AG08395 (cell line): ENCODE results near the gene GLYATL2.
A peak's percentile ranks its signal among the peaks of the same experiment; 100 is the strongest.

Experiments used
- DNase-seq: peaks from one replicate; pipeline ENCODE4 v3.0.0; 2012; ENCODE audit warnings: mixed read lengths, low spot score

The GLYATL2 gene

GRCh38 chr11:58801302-58801701, 43.2 kb downstream of the GLYATL2 start:
- no peak for DNase-seq

- DNase-seq: no peak
Measured at GRCh38 chr11:58796333-58796732, 48.2 kb downstream of the GLYATL2 start.

DNA sequence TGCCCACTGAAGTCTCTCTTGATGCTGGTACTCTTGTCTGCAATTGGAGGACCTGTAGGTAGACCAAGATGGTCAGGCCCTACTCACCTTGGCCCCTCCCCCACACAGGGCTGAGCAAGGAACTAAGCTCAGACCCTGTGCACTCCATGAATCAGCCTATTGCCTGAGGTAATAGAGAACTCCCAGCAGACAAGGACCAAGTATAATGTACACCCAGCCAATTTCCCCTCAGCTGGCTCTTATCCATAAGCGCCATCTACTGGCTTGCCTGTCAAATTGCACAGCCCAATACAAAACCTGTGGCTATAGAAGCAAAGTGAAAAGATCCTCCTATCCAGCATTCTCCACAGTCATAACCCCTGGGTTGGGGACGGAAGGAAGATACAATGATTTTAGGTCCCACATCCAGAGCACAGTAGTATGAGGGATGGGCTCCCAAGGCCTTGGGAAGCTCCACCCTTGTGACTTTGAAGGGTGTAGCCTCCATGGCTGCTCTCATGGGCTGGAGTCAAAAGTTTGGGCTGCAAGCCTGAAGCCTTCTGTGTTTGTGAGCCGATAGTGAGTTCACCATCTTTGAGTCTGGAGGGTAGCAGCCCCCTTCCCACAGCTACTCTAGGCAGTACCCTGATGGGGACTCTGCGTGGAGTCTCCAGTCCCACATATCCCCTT, 56.0 kb downstream of the GLYATL2 start:
- peak; percentile 56 for DNase-seq

DNA sequence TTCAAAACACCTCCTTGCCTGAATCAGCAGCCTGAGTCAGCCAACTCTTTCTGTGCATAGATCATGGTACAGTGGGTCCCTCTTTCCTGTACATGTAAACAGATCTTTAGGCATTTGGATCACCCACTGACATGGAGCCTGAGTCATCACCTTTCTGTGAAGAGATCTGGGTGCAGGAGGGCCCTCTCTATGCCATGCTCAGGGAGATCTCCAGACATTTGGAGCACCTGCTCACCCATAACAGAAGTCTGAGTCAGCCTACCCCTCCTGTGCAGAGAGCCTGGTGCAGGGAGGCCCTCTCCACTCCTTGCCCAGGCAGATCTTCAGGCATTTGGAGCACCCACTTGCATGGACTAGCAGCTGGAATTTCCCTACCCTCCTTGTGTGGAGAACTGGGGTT, 56.6 kb downstream of the GLYATL2 start:
- no peak for DNase-seq

DNA sequence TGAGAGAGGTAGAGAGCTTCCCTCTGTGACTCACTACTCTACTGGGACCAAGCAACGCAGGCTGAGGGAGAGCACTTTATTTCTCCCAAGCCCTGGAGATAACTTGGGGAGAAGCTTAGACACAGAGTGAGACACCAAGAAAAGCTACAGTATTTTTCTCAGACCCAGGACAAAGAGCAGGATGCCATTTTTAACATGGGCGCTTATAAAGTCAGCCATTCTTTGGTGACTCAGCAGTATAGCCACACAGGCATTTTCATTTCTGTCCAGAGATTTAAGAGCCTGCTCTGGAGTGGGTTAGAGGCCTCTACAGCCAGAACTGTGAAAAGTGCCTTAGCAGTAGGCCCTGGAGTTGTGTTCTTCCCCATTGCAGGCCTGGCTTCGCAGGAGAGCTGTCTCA, 57.8 kb downstream of the GLYATL2 start:
- DNase-seq: no peak

- DNase-seq: no peak
Measured at GRCh38 chr11:58784995-58785394, 59.5 kb downstream of the GLYATL2 start.
